Hepatocyte (in vitro differentiated cells): ENCODE measurements around the gene UNC13D. TPM values are rescaled to one million over a fixed set of nuclear protein-coding genes. Genes with fewer than 3 reads are reported as not detected.

Experiments used
- DNase-seq: peaks from one replicate; pipeline ENCODE4 v3.0.0-alpha.2; 2016; ENCODE audit warnings: low spot score
- H2AFZ ChIP-seq: fragments of 200-600 bp; sonication (generic); 2 replicates; pipeline ENCODE4 v1.6.0; 2016; ENCODE audit warnings: antibody characterized with exemption, mild to moderate bottlenecking
- H3K27ac ChIP-seq: fragments of 200-600 bp; sonication (generic); 2 replicates; pipeline ENCODE4 v1.5.1; 2016; ENCODE audit warnings: mild to moderate bottlenecking
- H3K27me3 ChIP-seq: fragments of 200-600 bp; sonication (generic); 2 replicates; pipeline ENCODE4 v1.6.1; 2016
- H3K36me3 ChIP-seq: fragments of 200-600 bp; sonication (generic); replicated peaks from 2 replicates; pipeline ENCODE4 v1.5.1; 2016; ENCODE audit warnings: low read depth; ENCODE audit not compliant: insufficient read depth
- H3K4me1 ChIP-seq: fragments of 200-600 bp; sonication (generic); 2 replicates; pipeline ENCODE4 v1.5.1; 2016; ENCODE audit warnings: mild to moderate bottlenecking, moderate library complexity; ENCODE audit not compliant: insufficient read depth
- H3K4me2 ChIP-seq: fragments of 200-600 bp; sonication (generic); 2 replicates; pipeline ENCODE4 v1.6.0; 2016
- H3K4me3 ChIP-seq: fragments of 200-600 bp; sonication (generic); 2 replicates; pipeline ENCODE4 v1.5.1; 2016; ENCODE audit warnings: mild to moderate bottlenecking
- H3K79me2 ChIP-seq: fragments of 200-600 bp; sonication (generic); 2 replicates; pipeline ENCODE4 v1.6.0; 2017; ENCODE audit warnings: mild to moderate bottlenecking
- H3K9me2 ChIP-seq: fragments of 200-600 bp; sonication (generic); replicated peaks from 2 replicates; pipeline ENCODE4 v1.6.0; 2017; ENCODE audit warnings: mild to moderate bottlenecking; ENCODE audit not compliant: insufficient read depth
- H3K9me3 ChIP-seq: fragments of 200-600 bp; sonication (generic); 2 replicates; pipeline ENCODE4 v1.5.1; 2016; ENCODE audit warnings: low read depth, mild to moderate bottlenecking
- H4K20me1 ChIP-seq: fragments of 200-600 bp; sonication (generic); 2 replicates; pipeline ENCODE4 v1.6.0; 2016; ENCODE audit warnings: mild to moderate bottlenecking; ENCODE audit not compliant: insufficient read depth, poor library complexity, severe bottlenecking
- CTCF ChIP-seq: fragments of 200-600 bp; sonication (generic); IDR thresholded peaks from 2 replicates; pipeline ENCODE4 v1.5.1; 2016; ENCODE audit warnings: antibody characterized with exemption, mild to moderate bottlenecking; ENCODE audit not compliant: poor library complexity
- EZH2 ChIP-seq: fragments of 200-600 bp; sonication (generic); IDR thresholded peaks from 2 replicates; pipeline ENCODE4 v1.6.1; 2016; ENCODE audit warnings: antibody characterized with exemption, mild to moderate bottlenecking, borderline replicate concordance
- EZH2phosphoT487 ChIP-seq: fragments of 200-600 bp; sonication (generic); IDR thresholded peaks from one replicate; pipeline ENCODE4 v1.6.1; 2018; ENCODE audit warnings: antibody characterized with exemption, mild to moderate bottlenecking, low read depth, moderate library complexity; ENCODE audit not compliant: unreplicated experiment, severe bottlenecking
- WGBS: methylation state at CpG from one replicate; pipeline ENCODE4 v1.1.6; 2016; ENCODE audit warnings: low lambda C conversion rate; ENCODE audit errors: missing lambda C conversion rate; 5-methylcytosine and 5-hydroxymethylcytosine counted together
- polyA plus RNA-seq: library from polyadenylated mRNA; unstranded; fragments of >200 nt; fragmentation: Nextera tagmentation; extraction: Ambion mirVana; gene quantifications from 2 replicates; pipeline ENCODE4 v1.2.1, GENCODE V29; 2016
- total RNA-seq: library from RNA; depleted of rRNA; stranded (reverse); fragments of >200 nt; gene quantifications from 2 replicates; pipeline ENCODE4 v1.2.3, GENCODE V29; 2014

The UNC13D gene
- total and polyA plus RNA-seq, 2 experiments from 2014 or later = 2.2 to 8.8 TPM

DNA sequence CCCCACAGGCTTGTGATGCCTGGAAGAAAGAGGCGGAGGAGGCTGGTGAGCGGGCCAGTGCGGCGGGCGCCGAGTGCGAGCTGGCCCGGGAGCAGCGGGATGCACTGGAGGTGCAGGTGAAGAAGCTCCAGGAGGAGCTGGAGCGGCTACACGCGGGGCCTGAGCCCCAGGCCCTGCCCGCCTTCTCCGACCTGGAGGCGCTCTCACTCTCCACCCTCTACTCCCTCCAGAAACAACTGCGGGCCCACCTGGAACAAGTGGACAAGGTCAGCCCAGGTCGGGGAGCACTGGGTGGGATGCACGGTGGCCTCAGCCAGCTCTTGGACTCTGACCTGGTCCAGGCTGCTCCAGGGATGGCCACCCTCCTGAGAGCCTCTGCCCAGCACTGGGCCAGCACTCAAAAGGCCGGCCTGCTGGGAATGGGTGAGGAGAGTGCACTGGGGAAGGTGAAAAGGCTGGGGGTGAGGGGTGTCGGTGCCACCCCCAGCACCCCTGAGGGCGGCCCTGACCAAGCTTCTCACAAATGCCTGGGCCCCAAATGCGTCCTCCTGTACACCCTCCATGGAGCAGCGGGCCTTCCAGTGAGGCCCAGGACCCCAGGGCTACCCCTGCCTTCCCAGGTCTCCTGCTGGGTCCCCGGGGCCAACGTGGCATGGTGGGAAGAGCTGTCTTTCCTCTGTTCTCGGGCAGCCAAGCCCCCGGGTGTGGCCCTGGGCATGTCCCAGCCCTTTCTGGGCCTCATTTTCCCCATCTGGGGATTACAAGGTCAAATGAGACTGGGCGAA, 20.8 kb downstream of the UNC13D start:
- TF ChIP-seq EZH2phosphoT487 = no peak
- no peak for TF ChIP-seq EZH2
- no peak for TF ChIP-seq CTCF
- Histone ChIP-seq H3K4me3 (no peak overlapping the region), H3K27me3 (no peaks in the 10 kb centered on the region), H3K4me2 (no peak overlapping the region), H3K9me2 (no peaks in the 10 kb centered on the region), H3K27ac (no peak overlapping the region), H2AFZ (no peak overlapping the region), H3K79me2 (no peaks in the 10 kb centered on the region), H3K9me3 (no peaks in the 10 kb centered on the region), H3K4me1 (peaks cover 27% of the 10 kb centered on the region), H4K20me1 (no peaks in the 10 kb centered on the region), H3K36me3 (no peaks in the 10 kb centered on the region)
- DNase-seq = no peak
- WGBS = 95% methylated on average over 27 of the region's 28 CpGs

DNA sequence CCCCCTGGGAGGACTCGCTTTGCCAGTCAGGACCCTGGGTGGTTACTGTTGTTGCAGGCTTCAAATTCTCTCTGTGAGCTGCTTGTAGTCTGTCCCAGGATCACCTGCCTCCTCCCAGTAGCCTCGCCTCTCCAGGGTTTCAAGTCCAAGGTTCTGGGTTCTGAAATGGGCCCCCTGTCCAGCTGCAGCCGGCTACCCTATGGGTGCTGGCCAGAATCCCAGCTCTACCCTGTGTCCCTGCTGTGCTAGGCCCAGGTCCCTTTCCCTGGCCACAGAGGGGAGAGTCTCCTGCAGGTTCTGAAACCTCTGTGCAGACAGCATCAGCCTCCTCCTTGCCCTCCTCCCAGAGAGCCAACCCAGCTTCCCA, 21.4 kb downstream of the UNC13D start:
- no peaks in the 10 kb centered on the region for H3K79me2 ChIP-seq
- no peak overlapping the region for H3K27ac ChIP-seq
- no peak for DNase-seq
- no peaks in the 10 kb centered on the region for H3K9me2 ChIP-seq
- H3K4me3 ChIP-seq = no peak overlapping the region
- 96% methylated on average over 2 of the region's 3 CpGs for WGBS
- no peaks in the 10 kb centered on the region for H3K9me3 ChIP-seq
- no peak overlapping the region for H3K4me2 ChIP-seq
- H3K27me3 ChIP-seq = no peaks in the 10 kb centered on the region
- H2AFZ ChIP-seq = no peak overlapping the region
- H4K20me1 ChIP-seq = no peaks in the 10 kb centered on the region
- H3K4me1 ChIP-seq = peaks cover 23% of the 10 kb centered on the region
- TF ChIP-seq EZH2phosphoT487 = no peak
- TF ChIP-seq EZH2 = no peak
- TF ChIP-seq CTCF = no peak
- no peaks in the 10 kb centered on the region for H3K36me3 ChIP-seq

DNA sequence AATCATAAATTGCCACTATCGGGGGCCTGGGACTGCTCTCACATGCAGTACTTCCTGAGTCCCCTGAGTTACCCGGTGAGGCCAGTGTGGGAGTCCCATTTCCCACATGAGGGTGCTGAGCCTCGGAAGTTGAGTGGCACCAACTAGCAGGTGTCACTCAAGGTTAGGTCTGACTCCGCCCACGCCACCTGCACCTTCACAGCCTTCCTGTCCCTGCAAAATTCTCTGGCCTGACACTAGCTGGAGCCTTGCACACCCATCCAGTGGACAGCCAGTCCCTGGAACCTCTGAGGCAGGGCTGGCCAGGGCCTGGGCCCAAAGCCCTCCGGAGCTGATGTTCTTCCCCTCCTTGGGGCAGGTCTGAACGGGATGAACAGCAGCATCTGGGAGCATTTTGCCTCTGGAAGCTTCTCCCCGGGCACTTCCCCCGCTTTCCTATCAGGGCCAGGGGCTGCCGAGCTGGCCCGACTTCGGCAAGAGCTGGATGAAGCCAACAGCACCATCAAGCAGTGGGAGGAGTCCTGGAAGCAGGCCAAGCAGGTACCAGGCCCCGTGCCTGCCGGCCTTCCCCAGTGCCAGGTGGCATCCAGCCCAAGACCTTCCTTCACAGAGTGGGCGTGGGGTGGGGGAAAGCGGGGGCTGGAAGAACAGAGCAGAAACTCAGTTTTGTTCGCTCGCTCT, 21.9 kb downstream of the UNC13D start:
- DNase-seq = no peak
- H3K4me3 ChIP-seq = no peak overlapping the region
- no peak overlapping the region for H3K4me2 ChIP-seq
- no peak for TF ChIP-seq EZH2phosphoT487
- no peak for TF ChIP-seq CTCF
- no peak for TF ChIP-seq EZH2
- no peaks in the 10 kb centered on the region for H3K27me3 ChIP-seq
- no peaks in the 10 kb centered on the region for H3K9me3 ChIP-seq
- H3K36me3 ChIP-seq = no peaks in the 10 kb centered on the region
- 83% methylated on average over 18 of the region's 18 CpGs for whole genome bisulfite sequencing
- H3K27ac ChIP-seq = no peak overlapping the region
- H4K20me1 ChIP-seq = no peaks in the 10 kb centered on the region
- no peaks in the 10 kb centered on the region for H3K9me2 ChIP-seq
- peaks cover 18% of the 10 kb centered on the region for H3K4me1 ChIP-seq
- H2AFZ ChIP-seq = no peak overlapping the region
- H3K79me2 ChIP-seq = no peaks in the 10 kb centered on the region
